G401.6 (cell line): ENCODE data around the gene TMEM108.

Source experiments
- FAIRE-seq: peaks from 2 replicates; lab custom pipeline; 2012; peaks lifted over from hg19 to GRCh38; lab: Jason Lieb, UNC

TMEM108 gene

DNA sequence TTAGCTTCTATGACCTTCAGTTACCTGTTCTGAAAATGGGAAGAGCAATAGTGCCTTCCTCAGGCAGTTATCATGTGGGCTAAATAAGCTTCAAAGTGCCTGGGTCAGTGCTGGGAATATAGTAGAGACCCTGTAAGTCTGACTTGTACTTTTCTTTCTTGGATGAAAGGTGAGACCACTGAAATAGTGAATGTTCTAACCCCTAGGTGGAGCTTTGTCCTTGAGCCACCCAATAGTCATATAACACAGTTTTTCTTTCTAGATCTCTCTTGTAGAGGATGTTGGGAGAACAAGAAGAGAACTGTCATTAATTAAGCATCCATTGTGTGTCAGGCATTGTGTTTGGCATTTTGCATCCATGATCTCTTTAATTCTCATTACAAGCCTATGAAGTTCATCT lies 348.7 kb downstream of the TMEM108 start:
- FAIRE-seq, result no peak

DNA sequence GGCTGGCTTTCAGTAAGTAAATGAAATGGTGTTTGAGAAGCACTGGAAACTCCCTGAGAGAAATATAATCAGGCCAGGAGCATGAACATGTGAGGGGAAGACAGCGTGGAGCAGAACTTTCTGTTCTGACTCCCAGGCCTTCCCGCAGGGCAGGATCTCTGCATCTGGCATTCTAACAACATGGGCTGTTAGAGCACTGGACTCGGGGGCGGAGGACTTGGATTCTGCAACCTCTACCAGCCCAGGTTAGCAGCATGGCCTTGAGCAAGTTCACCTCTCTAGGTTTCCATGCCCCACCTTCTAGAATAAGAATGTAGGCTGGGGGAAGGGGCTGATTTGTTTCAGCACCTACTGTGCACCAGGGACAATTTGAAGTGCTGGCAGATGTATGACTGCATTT lies 349.1 kb downstream of the TMEM108 start:
- no peak for FAIRE-seq

DNA sequence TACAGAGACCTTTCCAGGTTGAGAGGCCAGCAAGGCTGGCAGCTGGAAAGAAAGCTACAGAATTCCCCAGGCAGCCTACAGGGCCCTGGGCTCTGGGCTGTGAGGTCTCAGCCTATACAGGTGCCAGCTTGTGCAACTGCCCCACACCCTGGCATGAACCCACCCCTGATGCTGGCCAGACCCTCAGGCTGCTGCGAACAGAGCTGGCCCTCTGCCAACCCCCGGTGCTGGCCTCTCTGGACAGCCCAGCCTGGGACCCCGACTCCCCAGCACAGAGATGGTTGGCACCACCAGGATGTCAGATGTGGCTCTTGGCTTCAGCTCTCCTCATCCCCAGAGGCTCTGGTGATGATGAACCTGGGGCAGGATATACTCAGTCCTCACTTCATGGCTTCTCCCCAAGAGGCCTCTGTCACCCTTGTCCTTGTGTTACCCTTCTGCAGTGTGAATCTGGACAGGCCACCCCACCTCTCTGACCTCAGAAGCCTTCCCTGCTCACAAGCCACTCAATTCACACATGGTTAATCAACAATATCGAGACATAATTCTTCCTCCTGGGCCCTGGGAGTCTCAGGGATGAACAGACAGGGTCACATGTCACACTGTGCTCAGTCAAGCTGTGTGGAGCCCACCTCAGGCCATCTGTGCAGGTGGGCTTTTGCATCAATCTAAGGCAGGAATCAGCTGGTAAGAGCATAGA lies 350.7 kb downstream of the TMEM108 start:
- FAIRE-seq, result no peak

DNA sequence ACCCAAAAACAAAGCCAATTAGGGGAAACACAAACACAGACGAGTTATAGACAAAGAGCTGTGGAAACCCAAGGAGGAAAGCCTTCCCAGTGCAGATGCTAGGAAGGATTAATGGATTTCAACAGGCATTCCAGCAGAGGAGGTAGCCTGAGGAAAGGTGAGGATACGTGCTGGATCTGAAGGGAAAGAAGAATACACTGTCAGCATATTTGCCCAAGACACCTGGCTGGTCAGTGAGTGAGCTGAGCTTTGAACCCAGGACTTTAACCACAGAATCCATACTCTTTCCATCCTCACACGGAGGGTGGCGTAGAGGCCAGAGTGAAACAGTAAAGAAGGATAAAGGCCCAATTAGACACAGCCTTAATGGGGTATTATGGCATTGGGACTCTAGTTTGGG lies 352.5 kb downstream of the TMEM108 start:
- no peak for FAIRE-seq

DNA sequence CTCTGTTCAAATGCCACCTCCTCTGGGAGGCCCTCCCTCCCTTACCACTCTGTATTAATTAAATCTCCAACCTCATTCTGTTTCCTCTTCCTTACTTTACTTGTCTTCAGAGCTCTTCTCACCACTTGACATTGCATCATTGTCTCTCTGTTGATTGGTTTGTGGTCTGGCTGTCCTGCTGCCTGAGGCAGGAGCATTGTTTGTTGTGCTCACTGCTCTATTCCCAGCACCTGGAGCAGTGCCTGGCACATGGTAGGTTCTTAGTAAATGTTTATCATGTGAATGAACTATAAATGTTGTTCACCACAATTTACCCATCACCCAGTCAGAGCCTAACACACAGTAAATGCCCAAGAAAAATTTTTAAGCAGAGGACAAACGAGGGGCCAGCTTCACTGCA lies 355.0 kb downstream of the TMEM108 start:
- no peak for FAIRE-seq

DNA sequence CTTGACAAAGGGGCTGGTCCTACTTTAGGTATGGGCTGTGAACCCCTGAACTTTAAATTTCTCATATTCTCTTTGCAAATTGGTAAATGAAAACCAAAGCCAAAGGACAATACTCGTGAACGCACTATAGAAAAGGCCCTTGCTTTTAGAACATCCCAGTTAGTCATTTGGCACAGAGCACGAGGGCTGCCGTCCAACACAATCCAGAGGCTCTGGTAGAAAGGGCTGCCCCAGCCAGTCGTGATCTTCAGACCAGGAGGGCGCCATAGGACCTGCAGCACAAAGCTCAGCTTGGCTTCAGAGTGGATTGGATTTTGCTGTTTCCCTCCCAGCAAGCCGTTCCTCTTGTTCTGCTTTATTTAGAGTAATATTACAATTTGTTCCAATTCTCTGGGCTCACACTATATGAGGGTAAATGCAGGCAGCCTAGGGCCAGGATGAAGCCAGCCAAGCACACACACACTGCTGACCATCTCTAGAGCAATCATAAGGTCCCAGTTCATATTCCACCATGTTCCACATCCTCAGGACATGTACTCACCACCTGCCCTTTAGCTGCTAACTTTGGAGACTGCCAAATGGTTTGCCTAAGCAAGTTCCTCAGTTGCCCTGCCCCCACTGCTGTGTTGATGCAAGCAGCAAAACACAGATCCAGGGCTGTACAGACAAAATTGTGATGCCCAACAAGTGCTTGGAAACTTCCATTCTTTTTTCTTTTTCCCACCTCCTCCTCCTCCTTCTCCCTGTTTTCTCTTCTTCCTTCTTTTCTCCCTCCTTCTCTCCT lies 355.7 kb downstream of the TMEM108 start:
- FAIRE-seq, result no peak

DNA sequence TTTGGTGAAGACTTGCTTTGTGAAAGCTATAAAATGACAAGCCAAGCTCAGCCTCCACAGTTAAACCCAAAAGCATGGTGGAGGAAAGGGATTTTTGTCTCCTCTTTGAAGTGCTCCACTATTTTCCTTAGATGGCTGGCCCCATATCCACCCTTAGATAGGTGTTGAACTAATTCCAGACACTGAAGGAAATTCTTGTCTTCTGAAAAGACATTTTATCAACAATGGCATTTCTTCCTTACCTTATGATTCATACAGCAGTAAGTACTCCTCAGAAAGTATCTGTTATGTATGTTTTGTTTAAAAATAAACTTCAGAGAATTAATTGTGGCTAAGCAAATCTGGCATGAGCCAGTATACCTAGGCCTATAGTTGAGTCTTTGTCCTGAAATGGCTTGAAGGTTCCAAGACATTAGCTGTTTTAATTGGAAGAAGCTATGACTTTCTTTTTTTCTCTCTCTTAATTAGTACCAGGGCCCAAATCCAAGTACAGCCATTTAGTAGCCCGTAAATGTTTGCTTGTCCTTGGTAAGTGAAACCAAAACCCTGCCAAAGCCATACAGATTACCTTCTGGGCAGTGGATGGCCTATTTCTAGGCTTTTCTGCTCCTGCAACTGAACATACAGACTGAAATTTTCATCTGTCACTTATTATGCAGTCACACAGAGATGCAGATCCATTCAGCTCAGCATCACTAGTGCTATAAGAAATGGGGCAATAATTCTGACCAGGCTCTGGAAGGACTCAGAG lies 356.5 kb downstream of the TMEM108 start:
- no peak for FAIRE-seq

DNA sequence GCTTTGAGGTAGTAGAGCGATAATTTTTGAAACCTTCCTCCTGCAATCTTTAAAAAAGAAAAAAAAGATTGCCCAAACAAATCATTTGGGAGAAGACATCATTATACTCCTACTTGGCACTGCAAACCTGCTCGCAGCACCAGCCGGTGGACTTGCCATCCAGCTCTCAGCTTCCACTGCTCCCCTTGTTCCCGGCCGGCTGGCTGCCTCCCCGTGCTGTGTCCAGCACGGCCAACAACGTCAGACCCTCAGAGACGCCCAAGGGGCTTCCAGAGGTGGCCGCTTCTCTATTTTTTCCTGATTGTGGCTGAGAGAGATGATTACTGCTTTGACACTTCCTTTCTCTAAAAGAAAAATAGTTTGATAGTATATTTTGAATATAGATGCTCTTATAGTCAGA lies 358.7 kb downstream of the TMEM108 start:
- no peak for FAIRE-seq

DNA sequence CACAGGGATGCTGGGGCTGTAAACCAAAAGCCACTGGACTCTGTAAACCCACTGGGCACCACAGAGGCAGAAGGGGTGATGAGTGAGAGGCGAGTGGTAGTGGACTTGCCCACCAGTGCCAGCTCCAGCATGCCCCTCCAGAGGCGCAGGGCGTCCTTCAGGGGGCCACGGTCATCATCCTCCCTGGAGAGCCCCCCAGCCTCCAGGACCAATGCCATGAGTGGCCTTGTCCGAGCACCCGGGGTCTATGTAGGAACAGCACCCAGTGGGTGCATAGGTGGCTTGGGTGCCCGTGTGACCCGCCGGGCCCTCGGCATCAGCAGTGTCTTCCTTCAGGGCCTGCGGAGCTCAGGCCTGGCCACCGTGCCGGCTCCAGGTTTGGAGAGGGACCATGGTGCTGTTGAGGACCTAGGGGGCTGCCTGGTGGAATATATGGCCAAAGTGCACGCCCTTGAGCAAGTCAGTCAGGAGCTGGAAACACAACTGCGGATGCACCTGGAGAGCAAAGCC lies 361.9 kb downstream of the TMEM108 start, which contains the start of gene BFSP2:
BFSP2 (plus strand) TSS at position 51 of the 510 bp plus-strand sequence; CDS start at position 79, 28 bp downstream.
- FAIRE-seq, result no peak

DNA sequence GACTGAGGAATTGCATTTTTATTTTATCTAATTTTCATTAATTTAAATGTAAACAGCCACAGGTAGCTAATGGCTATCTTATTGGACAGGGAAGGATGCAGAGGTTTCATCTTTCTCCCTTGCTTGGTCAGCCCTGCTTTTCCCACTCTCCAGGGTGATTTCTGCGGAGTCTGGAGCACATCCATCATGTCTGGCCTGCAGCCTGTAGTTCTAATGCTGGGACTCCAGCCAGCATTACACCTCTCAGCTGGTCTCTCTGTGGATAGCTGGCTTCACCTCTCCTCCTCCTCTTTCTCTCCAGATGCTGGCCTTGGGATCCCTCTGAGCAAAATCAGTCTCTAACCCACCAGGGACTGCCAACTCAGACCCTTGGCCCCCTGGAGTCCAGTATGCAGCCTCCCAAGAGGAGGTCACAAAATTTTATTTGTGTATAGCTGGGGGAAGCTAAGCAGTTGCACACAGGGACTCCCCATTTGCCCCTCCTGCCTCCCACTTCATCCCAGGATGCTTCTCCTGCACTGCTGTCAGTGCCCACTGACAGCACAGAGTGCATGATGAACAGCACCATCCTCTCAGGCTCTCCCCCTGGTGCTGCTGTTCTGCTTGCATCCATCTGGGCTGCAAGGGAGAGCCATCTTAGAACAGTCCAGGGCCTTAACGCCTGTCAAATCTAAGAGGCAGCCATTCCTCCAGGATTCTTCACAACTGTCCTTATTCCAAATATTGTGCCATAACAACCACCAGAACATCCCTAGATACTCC lies 363.4 kb downstream of the TMEM108 start:
- no peak for FAIRE-seq

DNA sequence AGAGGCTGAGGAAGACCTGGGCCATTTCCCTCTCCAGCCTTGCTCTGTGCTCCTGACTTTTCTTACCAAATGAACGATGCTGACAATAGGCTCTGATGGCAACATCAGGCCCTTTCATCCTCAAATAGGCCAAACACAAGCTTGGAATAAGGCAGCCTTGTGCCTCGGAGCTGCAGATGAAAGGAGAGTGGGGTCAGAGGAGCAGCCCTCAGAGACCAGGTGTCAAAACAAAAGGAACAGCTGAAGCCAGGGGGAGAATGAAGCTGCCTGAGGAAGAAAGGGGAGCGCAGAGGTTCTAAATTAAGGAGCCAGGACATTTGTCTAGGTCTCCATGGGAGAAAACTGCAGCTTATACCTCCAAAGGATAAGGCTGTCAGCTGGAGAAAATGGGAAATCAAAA lies 366.7 kb downstream of the TMEM108 start:
- no peak for FAIRE-seq

DNA sequence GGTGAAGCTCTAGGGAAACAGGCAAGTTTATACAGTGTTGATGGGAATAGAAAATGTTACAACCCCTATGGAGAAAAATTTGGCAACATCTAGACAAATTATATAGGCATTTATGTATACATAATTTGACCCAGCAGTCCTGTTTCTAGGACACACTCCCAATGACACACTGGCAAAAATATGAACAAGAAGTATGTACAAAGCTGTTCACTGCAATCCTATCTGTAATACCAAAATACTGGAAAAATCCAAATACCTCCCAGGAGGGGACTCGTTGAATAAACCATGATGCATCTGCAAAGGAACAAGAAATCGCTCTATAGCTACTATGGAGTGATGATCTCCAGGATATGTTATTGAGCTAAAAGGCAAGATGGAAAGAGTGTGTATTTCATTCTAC lies 370.2 kb downstream of the TMEM108 start:
- FAIRE-seq, result no peak

DNA sequence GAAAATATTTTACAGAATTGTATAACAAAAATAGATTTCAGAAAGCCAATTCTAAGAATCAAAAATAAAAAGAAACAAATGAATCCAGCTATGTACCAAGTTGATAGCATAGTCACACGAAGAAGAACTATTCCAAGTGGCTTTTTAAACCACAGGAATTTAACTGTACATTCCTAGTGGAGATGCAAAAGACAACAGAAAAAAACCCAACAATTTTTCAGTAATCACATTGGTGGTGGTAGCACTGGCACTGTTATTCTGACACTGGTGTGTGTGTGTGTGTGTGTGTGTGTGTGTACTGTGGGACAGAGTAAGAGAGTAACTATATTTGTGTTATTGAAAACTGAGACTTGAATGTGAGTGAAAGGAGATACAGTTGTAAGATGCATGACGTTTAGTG lies 370.8 kb downstream of the TMEM108 start:
- no peak for FAIRE-seq

DNA sequence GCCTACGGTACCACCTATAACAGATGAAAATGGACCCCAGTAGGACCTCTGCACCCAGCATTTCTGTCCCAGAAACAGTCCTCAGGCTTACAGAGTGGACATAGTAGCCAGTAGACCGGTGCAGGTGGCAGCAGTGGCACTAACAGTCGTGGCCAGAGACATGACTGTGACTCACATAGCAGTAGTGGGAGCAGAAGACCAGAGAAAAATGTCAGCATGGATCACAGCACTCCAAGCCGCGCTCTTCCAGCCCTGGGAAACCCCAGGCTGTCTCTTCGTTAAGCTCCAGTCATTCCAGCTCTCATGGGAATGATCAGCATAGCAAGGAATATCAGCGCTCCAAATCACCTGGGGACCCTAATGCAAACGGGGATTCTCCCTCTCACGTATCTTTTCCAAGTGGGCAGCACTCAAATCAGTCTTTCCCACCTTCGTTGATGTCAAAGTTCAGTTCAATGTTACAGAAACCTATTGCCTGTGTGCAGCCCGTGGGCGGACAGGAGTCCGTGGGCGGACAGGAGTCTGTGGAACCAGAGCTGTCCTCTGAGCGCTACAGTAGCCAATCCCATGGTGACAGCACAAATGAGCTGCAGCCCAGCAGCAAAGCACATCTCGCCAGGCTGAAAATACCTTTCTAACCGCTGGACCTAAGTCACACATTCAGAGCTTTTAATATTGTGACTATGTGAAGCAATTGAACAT lies 372.2 kb downstream of the TMEM108 start:
- no peak for FAIRE-seq

DNA sequence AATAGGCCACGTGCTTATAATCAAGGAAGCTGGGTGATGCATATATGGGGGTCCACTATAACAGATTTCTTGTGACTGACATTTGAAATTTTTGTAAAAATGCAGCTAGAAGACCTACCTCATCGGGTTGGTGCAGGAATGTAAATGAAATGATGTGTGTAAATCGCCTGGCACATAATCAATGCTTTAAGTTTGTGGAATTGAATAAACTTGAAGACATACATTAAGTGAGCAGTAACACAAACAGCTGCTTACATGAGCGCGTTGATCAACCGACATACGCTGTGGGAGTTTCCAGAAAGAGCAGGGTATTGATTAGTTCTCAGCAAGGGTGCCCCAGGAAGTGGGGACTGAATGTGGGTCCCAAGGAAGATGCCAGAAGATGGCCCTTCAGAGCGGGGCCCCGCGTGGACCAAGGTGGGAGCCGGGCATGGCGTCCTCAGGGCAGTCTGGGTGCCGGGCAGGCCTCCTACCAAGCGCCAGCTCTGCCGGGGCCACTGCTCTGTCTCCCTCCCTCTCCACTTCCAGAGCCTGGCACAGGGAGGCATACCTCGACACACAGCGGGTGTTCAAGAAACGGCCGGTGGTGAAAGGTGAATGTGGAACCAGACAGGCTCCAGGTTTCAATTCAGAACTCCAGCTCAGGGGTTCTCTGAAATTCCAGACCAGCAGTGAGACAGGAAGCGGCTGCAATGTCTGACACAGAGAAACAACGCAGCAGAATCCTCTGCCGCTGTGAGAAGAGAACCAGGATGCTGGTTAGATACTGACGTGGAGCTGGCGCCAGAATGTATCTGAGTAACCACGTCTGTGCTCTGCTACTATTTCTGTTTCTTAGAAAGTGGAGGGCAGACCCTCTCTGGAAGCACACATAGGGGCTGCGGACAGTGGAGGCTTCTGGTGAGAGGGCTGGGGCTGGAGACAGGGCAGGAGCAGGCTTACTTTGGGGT lies 374.3 kb downstream of the TMEM108 start:
- no peak for FAIRE-seq

DNA sequence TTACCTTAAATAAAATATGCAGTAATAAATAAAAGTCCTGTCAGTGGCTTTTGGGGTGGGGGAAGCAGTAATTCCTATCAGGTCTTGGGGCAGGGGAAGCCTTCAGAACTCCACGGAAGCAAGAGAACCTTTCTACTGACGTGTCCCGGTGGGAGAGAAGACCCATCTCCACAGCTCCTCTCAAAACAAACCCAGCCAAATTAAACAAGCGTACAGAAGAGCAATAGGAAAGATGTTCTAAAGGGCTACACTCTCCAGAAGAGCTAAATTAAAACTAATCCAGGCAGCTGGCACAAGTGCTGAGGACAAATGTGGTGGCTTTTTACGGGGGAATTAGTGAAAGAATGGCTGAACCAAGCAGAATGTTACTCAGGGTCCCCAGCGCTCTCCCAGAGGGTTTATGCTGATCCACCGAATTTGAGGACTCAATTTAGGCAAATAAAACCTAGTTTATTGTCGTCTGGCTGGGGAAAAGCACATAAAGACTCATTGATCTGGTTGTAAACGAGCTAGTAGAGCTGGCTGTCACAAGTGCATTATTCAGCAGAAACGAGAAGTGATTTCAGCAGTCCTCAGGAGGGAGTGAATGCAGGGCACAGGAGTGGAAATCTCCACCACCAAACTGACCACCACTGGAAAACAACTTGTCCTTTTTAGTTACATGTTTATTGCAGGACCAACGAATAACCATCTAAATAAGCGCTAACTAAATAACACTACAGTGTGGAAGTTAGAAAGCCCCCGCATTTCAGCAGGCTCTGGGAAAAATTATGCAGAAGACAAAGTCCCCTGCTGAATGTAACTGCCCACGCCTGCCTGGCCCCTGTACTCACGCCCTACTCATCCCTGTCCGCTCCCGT lies 375.2 kb downstream of the TMEM108 start:
- FAIRE-seq, result peak; percentile 87

DNA sequence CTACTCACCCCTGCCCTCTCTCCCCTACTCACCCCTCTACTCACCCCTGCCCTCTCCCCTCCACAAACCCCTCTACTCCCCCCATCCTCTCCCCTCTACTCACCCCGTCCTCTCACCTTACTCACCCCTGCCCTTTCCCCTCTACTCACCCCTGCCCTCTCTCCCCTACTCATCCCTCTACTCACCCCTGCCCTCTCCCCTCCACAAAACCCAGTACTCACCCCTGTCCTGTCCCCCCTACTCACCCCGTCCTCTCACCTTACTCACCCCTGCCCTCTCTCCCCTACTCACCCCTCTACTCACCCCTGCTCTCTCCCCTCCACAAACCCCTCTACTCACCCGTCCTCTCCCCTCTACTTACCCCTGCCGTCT lies 375.8 kb downstream of the TMEM108 start:
- no peak for FAIRE-seq

DNA sequence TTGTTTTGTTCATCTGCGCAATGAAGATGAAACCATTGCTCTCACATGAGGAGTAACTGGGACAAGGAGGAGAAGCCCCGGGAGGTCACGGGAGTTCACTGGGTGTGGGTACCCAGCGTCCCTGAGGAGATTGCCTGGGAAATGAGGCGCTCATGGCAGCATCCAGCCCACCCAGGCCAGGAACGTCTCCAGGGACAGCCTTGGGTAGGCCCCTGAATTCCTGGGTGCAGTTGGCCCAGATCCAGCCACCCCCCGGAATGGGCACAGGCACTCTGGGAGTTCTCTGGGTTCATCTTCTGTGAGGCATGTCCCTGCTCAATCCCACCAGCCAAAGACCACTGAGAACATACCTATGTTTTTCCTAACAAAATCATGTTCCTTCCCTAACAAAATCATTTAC lies 380.2 kb downstream of the TMEM108 start:
- FAIRE-seq, result no peak

DNA sequence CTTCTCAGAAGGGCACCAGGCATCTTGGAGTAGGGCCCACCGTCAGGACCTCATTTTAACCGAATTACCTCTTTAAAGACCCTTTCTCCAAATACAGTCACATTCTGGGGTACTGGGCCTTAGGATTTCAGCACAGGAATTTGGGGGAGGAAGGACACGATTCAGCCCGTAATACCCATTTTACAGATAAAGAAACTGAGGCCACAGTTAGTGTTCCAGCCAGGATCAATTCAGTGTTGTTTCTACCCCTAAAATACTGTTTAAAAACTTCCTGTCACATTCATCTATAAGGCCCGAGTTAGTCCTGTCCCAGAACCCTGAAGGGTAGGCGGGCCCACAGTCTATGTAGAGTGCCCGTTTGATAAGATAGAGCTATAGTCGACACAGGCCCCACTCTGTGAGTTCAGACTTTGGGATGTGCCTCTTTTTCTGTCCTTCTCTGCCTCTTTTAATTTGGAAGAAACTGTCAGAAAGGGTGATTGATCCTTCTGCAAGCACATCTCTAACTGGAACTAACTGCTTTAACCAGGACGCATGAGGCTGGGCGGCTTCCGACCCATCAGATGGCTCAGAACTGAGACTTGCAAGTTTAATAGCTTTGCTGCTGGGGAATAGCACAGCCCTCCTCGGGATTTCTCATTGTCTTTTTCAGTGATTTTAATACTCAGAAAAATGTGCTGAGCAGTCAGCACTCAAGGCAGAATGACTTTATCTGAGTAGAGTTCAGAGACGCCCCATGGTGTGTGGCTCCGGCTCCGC lies 381.1 kb downstream of the TMEM108 start:
- FAIRE-seq, result no peak
